Naive thymus-derived CD4-positive, alpha-beta T cell (primary cell): ENCODE results near the gene KCNIP1. TPM values are rescaled to one million over a fixed set of nuclear protein-coding genes. Genes with fewer than 3 reads are reported as not detected.

Experiments
- ATAC-seq: fragments of 150-1000 bp; cut with Tn5 transposase; 2 replicates; pipeline ENCODE4 v1.10.0; 2021; ENCODE audit warnings: mild to moderate bottlenecking, moderate library complexity
- CTCF ChIA-PET: fragments of 350-600 bp; sonication (Branson Sonifier 250); formaldehyde crosslinking; loops from one replicate; lab custom pipeline; 2021; ENCODE audit warnings: antibody characterized with exemption; lab: Charles Lee
- POLR2A ChIA-PET: fragments of 350-600 bp; sonication (Branson Sonifier 250); formaldehyde crosslinking; loops from one replicate; lab custom pipeline; 2021; ENCODE audit warnings: antibody characterized with exemption, inconsistent platforms; lab: Charles Lee
- DNase-seq, 9 donors: peaks; one replicate each; pipeline versions ENCODE4 v3.0.0 to v3.0.0-alpha.2; 2020 to 2022; ENCODE audit warnings: mixed read lengths in 1 of 9
- H3K27ac ChIP-seq: one replicate; pipeline ENCODE4 v1.7.0; 2013; ENCODE audit warnings: mild to moderate bottlenecking, low read depth, low read length, moderate library complexity
- H3K27me3 ChIP-seq, 2 donors: one replicate each; pipeline ENCODE4 v1.7.0; 2013; ENCODE audit warnings: low read length in 2 of 2, mild to moderate bottlenecking in 2 of 2, moderate library complexity in 2 of 2; ENCODE audit not compliant: control insufficient read depth in 2 of 2, insufficient read depth in 2 of 2
- H3K36me3 ChIP-seq, 3 experiments: 1 replicate in 2 of 3; 2 replicates in 1 of 3; pipeline ENCODE4 v1.7.0; 2013; ENCODE audit warnings: low read length in 3 of 3, mild to moderate bottlenecking in 3 of 3, moderate library complexity in 1 of 3; ENCODE audit not compliant: insufficient read depth in 3 of 3, control insufficient read depth in 2 of 3
- H3K4me1 ChIP-seq, 2 donors: one replicate each; pipeline ENCODE4 v1.7.0; 2013; ENCODE audit warnings: low read length in 2 of 2, mild to moderate bottlenecking in 2 of 2, moderate library complexity in 1 of 2; ENCODE audit not compliant: control insufficient read depth in 2 of 2, insufficient read depth in 2 of 2
- H3K4me3 ChIP-seq: 2 replicates; pipeline ENCODE4 v1.7.0; 2013; ENCODE audit warnings: mild to moderate bottlenecking, low read length
- H3K9me3 ChIP-seq, 3 experiments: 1 replicate in 2 of 3; 2 replicates in 1 of 3; pipeline ENCODE4 v1.7.0; 2013; ENCODE audit warnings: low read length in 3 of 3; ENCODE audit not compliant: control insufficient read depth in 2 of 3
- H3K27ac Mint-ChIP-seq, 9 donors: one replicate each; pipeline ENCODE4 v1.8.0; 2020 to 2022; ENCODE audit warnings: mixed read lengths in 9 of 9, mild to moderate bottlenecking in 8 of 9, moderate library complexity in 5 of 9, inconsistent platforms in 2 of 9
- H3K27me3 Mint-ChIP-seq, 5 donors: one replicate each; pipeline ENCODE4 v1.8.0; 2021 to 2022; ENCODE audit warnings: mixed read lengths in 5 of 5, mild to moderate bottlenecking in 1 of 5
- H3K36me3 Mint-ChIP-seq, 5 donors: one replicate each; pipeline ENCODE4 v1.8.0; 2020 to 2022; ENCODE audit warnings: mixed read lengths in 5 of 5, mild to moderate bottlenecking in 3 of 5, inconsistent platforms in 1 of 5
- H3K4me1 Mint-ChIP-seq, 7 donors: one replicate each; pipeline ENCODE4 v1.8.0; 2020 to 2022; ENCODE audit warnings: mixed read lengths in 7 of 7, mild to moderate bottlenecking in 3 of 7, inconsistent platforms in 1 of 7
- H3K4me3 Mint-ChIP-seq, 10 donors: one replicate each; pipeline ENCODE4 v1.8.0; 2020 to 2022; ENCODE audit warnings: mild to moderate bottlenecking in 10 of 10, mixed read lengths in 10 of 10, moderate library complexity in 6 of 10, inconsistent platforms in 2 of 10
- H3K9me3 Mint-ChIP-seq, 11 donors: one replicate each; pipeline ENCODE4 v1.8.0; 2020 to 2022; ENCODE audit warnings: mixed read lengths in 11 of 11, mild to moderate bottlenecking in 4 of 11, inconsistent platforms in 1 of 11, moderate library complexity in 1 of 11
- intact Hi-C, 2 donors: fragments of 100-400 bp; cut with micrococcal nuclease; formaldehyde crosslinking; loops; one replicate each; pipeline ENCODE4 v1.15.1; 2023
- polyA plus RNA-seq, 2 donors: library from polyadenylated mRNA; unstranded; fragments of 300-500 nt; fragmentation: Illumina TruSeq; gene quantifications; one replicate each; pipeline ENCODE4 v1.2.3, GENCODE V29; 2021
- total RNA-seq, 6 experiments: library from RNA in 5 of 6; stranded (reverse) in 5 of 6; gene quantifications; 1 replicate in 5 of 6; 2 replicates in 1 of 6; pipeline ENCODE4 v1.2.3 and lab custom pipeline; 2021 to 2026

Gene KCNIP1
- total and polyA plus RNA-seq, 7 experiments from 2014 or later = not detected

GRCh38 chr5:170520372-170520771 lies 16.6 kb downstream of the KCNIP1 start:
- H3K27ac ChIP-seq = no peak overlapping the region
- H3K27ac Mint-ChIP-seq = no peak overlapping the region
- ATAC-seq (no peak), DNase-seq (no peak)
- no peak overlapping the region for H3K4me3 ChIP-seq
- intact Hi-C loops = no loop called here
- peaks cover 0 to 16% (median 0%) of the 10 kb centered on the region in 5 donors for H3K27me3 Mint-ChIP-seq
- H3K36me3 Mint-ChIP-seq = no peaks in the 10 kb centered on the region
- no peaks in the 10 kb centered on the region for H3K27me3 ChIP-seq
- H3K36me3 ChIP-seq = no peaks in the 10 kb centered on the region
- H3K9me3 ChIP-seq = no peaks in the 10 kb centered on the region
- peaks cover 0 to 5% (median 0%) of the 10 kb centered on the region in 11 donors for H3K9me3 Mint-ChIP-seq
- ChIA-PET CTCF (no interaction called here), POLR2A (no interaction called here)
- no peaks in the 10 kb centered on the region for H3K4me1 ChIP-seq
- no peaks in the 10 kb centered on the region for H3K4me1 Mint-ChIP-seq
- H3K4me3 Mint-ChIP-seq = no peak overlapping the region

GRCh38 chr5:170522211-170523141 lies 18.7 kb downstream of the KCNIP1 start:
- peaks cover 0 to 20% (median 8%) of the 10 kb centered on the region in 5 donors for H3K27me3 Mint-ChIP-seq

DNA sequence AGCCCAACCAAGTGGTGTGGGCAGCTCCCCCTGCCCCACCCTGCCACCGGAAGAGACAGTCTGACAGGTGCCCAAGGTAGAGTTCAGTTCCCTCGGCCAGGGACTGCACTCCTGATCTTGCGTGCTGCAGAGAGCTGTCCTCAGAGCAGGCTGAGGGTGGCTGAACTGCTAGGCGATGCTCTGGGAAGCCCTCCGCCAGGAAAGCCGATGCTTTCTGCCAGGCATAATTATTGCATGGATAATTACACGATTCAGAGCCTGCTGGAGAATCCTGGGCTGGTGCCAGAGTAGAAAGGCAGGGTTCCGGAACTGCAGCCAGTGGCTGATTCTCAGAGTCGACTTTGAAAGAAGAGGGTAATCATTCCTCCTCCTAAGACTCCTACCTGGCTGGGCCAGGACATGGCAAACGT lies 19.3 kb downstream of the KCNIP1 start:
- Histone ChIP-seq H3K4me3 (no peak overlapping the region), H3K4me1 (no peaks in the 10 kb centered on the region), H3K36me3 (no peaks in the 10 kb centered on the region), H3K27ac (no peak overlapping the region), H3K9me3 (no peaks in the 10 kb centered on the region), H3K27me3 (no peaks in the 10 kb centered on the region)
- ATAC-seq (no peak), DNase-seq (no peak)
- Mint-ChIP-seq H3K4me1 (no peaks in the 10 kb centered on the region), H3K36me3 (no peaks in the 10 kb centered on the region), H3K4me3 (no peak overlapping the region), H3K9me3 (peaks cover 0 to 5% (median 0%) of the 10 kb centered on the region in 11 donors), H3K27me3 (peaks cover 0 to 20% (median 8%) of the 10 kb centered on the region in 5 donors), H3K27ac (no peak overlapping the region)
- ChIA-PET POLR2A (no interaction called here), CTCF (no interaction called here)
- intact Hi-C loops = no loop called here

More at GRCh38 chr5:170522211-170523141, 18.7 kb downstream of the KCNIP1 start:
- H3K27ac ChIP-seq = no peak overlapping the region
- H3K4me1 Mint-ChIP-seq = no peaks in the 10 kb centered on the region
- CTCF ChIA-PET = no interaction called here
- DNase-seq (no peak), ATAC-seq (no peak)
- H3K4me1 ChIP-seq = no peaks in the 10 kb centered on the region
- no peaks in the 10 kb centered on the region for H3K27me3 ChIP-seq
- H3K27ac Mint-ChIP-seq = no peak overlapping the region
- H3K36me3 ChIP-seq = no peaks in the 10 kb centered on the region
- H3K9me3 Mint-ChIP-seq = peaks cover 0 to 5% (median 0%) of the 10 kb centered on the region in 11 donors
- no peak overlapping the region for H3K4me3 Mint-ChIP-seq
- no peaks in the 10 kb centered on the region for H3K9me3 ChIP-seq
- H3K4me3 ChIP-seq = no peak overlapping the region
- intact Hi-C loops = no loop called here
- POLR2A ChIA-PET = no interaction called here
- no peaks in the 10 kb centered on the region for H3K36me3 Mint-ChIP-seq

- Mint-ChIP-seq H3K27me3 (peaks cover 0 to 20% (median 8%) of the 10 kb centered on the region in 5 donors), H3K36me3 (no peaks in the 10 kb centered on the region), H3K27ac (no peak overlapping the region), H3K9me3 (peaks cover 0 to 5% (median 0%) of the 10 kb centered on the region in 11 donors), H3K4me3 (no peak overlapping the region), H3K4me1 (no peaks in the 10 kb centered on the region)
- H3K9me3 ChIP-seq = no peaks in the 10 kb centered on the region
- no peaks in the 10 kb centered on the region for H3K4me1 ChIP-seq
- CTCF ChIA-PET = no interaction called here
- intact Hi-C loops = no loop called here
- peak; percentile 19 for ATAC-seq
- no peak overlapping the region for H3K4me3 ChIP-seq
- H3K27me3 ChIP-seq = no peaks in the 10 kb centered on the region
- POLR2A ChIA-PET = no interaction called here
- DNase-seq = no peak
- H3K36me3 ChIP-seq = no peaks in the 10 kb centered on the region
- H3K27ac ChIP-seq = no peak overlapping the region
Observed at GRCh38 chr5:170523830-170524229, 20.0 kb downstream of the KCNIP1 start.

GRCh38 chr5:170524576-170524975 lies 20.8 kb downstream of the KCNIP1 start:
- Histone ChIP-seq H3K9me3 (no peaks in the 10 kb centered on the region), H3K27me3 (no peaks in the 10 kb centered on the region), H3K4me3 (no peak overlapping the region), H3K27ac (no peak overlapping the region), H3K36me3 (no peaks in the 10 kb centered on the region), H3K4me1 (no peaks in the 10 kb centered on the region)
- no peak for ATAC-seq
- intact Hi-C loops = no loop called here
- CTCF ChIA-PET = no interaction called here
- Mint-ChIP-seq H3K27me3 (peaks cover 0 to 20% (median 8%) of the 10 kb centered on the region in 5 donors), H3K4me3 (no peak overlapping the region), H3K27ac (no peak overlapping the region), H3K4me1 (no peaks in the 10 kb centered on the region), H3K9me3 (peaks cover 0 to 5% (median 0%) of the 10 kb centered on the region in 11 donors), H3K36me3 (no peaks in the 10 kb centered on the region)
- POLR2A ChIA-PET = no interaction called here
- no peak for DNase-seq

- POLR2A ChIA-PET = no interaction called here
Observed at GRCh38 chr5:170525470-170526211, 21.8 kb downstream of the KCNIP1 start.

More at GRCh38 chr5:170525470-170526211, 21.8 kb downstream of the KCNIP1 start:
- Mint-ChIP-seq H3K9me3 (peaks cover 0 to 5% (median 0%) of the 10 kb centered on the region in 11 donors), H3K4me3 (no peak overlapping the region), H3K27me3 (peaks cover 2 to 25% (median 8%) of the 10 kb centered on the region in 5 donors), H3K27ac (no peak overlapping the region), H3K36me3 (no peaks in the 10 kb centered on the region), H3K4me1 (no peaks in the 10 kb centered on the region)
- Histone ChIP-seq H3K27me3 (no peaks in the 10 kb centered on the region), H3K27ac (no peak overlapping the region), H3K36me3 (no peaks in the 10 kb centered on the region), H3K4me1 (no peaks in the 10 kb centered on the region), H3K4me3 (no peak overlapping the region), H3K9me3 (no peaks in the 10 kb centered on the region)
- CTCF ChIA-PET = no interaction called here
- DNase-seq (no peak), ATAC-seq (no peak)
- intact Hi-C loops = no loop called here
